PC-3 (cell line): Measurements from ENCODE around the gene RNF138. TPM values are rescaled to one million over a fixed set of nuclear protein-coding genes. Genes with fewer than 3 reads are reported as not detected.
A peak's percentile ranks its signal among the peaks of the same experiment; 100 is the strongest.

Experiments used
- ATAC-seq: fragments of 200-7000 bp; cut with Tn5 transposase; 2 replicates; pipeline ENCODE4 v1.9.1; 2020; ENCODE audit warnings: mild to moderate bottlenecking, moderate library complexity
- BruUV-seq: library from RNA; stranded (reverse); fragments of 400-500 nt; replicated peaks from 2 replicates; lab custom pipeline; 2021; lab: Mats Ljungman, UMichigan
- CTCF ChIA-PET: fragments of 300-600 bp; sonication (Branson Sonifier 250); formaldehyde crosslinking; loops from one replicate; lab custom pipeline; 2022; ENCODE audit warnings: antibody characterized with exemption; lab: Charles Lee
- POLR2A ChIA-PET: fragments of 300-600 bp; sonication (Branson Sonifier 250); formaldehyde crosslinking; loops from one replicate; lab custom pipeline; 2022; ENCODE audit warnings: antibody characterized with exemption; ENCODE audit not compliant: unreplicated experiment; lab: Charles Lee
- DNase-seq: peaks from one replicate; pipeline ENCODE4 v3.0.0-alpha.2; 2015
- H2AFZ ChIP-seq: fragments of 300-600 bp; sonication (generic); 2 replicates; pipeline ENCODE4 v1.6.0; 2016; ENCODE audit warnings: antibody characterized with exemption, low read length
- H3F3A ChIP-seq: fragments of 300-600 bp; sonication (generic); one replicate; pipeline ENCODE4 v1.6.0; 2017; ENCODE audit warnings: antibody characterized with exemption, low read length, control low read depth, mild to moderate bottlenecking; ENCODE audit not compliant: unreplicated experiment
- H3K27ac ChIP-seq: fragments of 300-600 bp; sonication (generic); 2 replicates; pipeline ENCODE4 v1.5.1; 2016; ENCODE audit warnings: mild to moderate bottlenecking, low read length
- H3K27me3 ChIP-seq: fragments of 300-600 bp; sonication (generic); 2 replicates; pipeline ENCODE4 v1.6.1; 2016; ENCODE audit warnings: low read length, mixed read lengths
- H3K36me3 ChIP-seq: fragments of 300-600 bp; sonication (generic); 2 replicates; pipeline ENCODE4 v1.6.1; 2016; ENCODE audit warnings: low read depth, mixed run types, low read length, mixed read lengths
- H3K4me1 ChIP-seq: fragments of 300-600 bp; sonication (generic); 2 replicates; pipeline ENCODE4 v1.5.1; 2016; ENCODE audit warnings: low read length; ENCODE audit not compliant: insufficient read depth
- H3K4me2 ChIP-seq: fragments of 300-600 bp; sonication (generic); 2 replicates; pipeline ENCODE4 v1.6.0; 2016; ENCODE audit warnings: low read length
- H3K4me3 ChIP-seq: fragments of 300-600 bp; sonication (generic); 2 replicates; pipeline ENCODE4 v1.5.1; 2016; ENCODE audit warnings: mild to moderate bottlenecking, low read length, mixed read lengths
- H3K79me2 ChIP-seq: fragments of 300-600 bp; sonication (generic); 2 replicates; pipeline ENCODE4 v1.6.1; 2017; ENCODE audit warnings: low read length, mixed read lengths
- H3K9ac ChIP-seq: fragments of 300-600 bp; sonication (generic); 2 replicates; pipeline ENCODE4 v1.6.0; 2016; ENCODE audit warnings: mild to moderate bottlenecking, low read length
- H3K9me2 ChIP-seq: fragments of 300-600 bp; sonication (generic); replicated peaks from 2 replicates; pipeline ENCODE4 v1.6.1; 2016; ENCODE audit warnings: mixed run types, low read length, mixed read lengths
- H3K9me3 ChIP-seq: fragments of 300-600 bp; sonication (generic); 2 replicates; pipeline ENCODE4 v1.6.1; 2016; ENCODE audit warnings: low read length, mixed read lengths
- H4K20me1 ChIP-seq: fragments of 300-600 bp; sonication (generic); 2 replicates; pipeline ENCODE4 v1.6.1; 2016; ENCODE audit warnings: low read length, mixed read lengths
- EZH2 ChIP-seq: fragments of 300-600 bp; sonication (generic); IDR thresholded peaks from one replicate; pipeline ENCODE4 v1.6.1; 2017; ENCODE audit warnings: antibody characterized with exemption, mild to moderate bottlenecking, low read length; ENCODE audit not compliant: unreplicated experiment
- EZH2phosphoT487 ChIP-seq: fragments of 300-600 bp; sonication (generic); IDR thresholded peaks from 2 replicates; pipeline ENCODE4 v1.6.1; 2018; ENCODE audit warnings: mild to moderate bottlenecking, antibody characterized with exemption, low read length, borderline replicate concordance
- intact Hi-C: fragments of 100-400 bp; cut with micrococcal nuclease; formaldehyde crosslinking; loops from 2 replicates; pipeline ENCODE4 v1.9.0; 2023
- total RNA-seq: library from RNA; depleted of rRNA; stranded (reverse); fragments of >200 nt; gene quantifications from 2 replicates; pipeline ENCODE4 v1.2.3, GENCODE V29; 2014
- TF ChIP-seq, protein P1 (sequence below): fragments of 300-600 bp; sonication (generic); conservative IDR thresholded peaks from 2 replicates; pipeline ENCODE4 v1.5.1; 2017; ENCODE audit warnings: antibody characterized with exemption, low read depth, mild to moderate bottlenecking, low read length

Gene RNF138
- total RNA-seq, 1 experiment from 2014 or later, result 15.3 TPM

- H3K79me2 ChIP-seq, result no peaks in the 10 kb centered on the region
- ChIA-PET CTCF (no interaction called here), POLR2A (no interaction called here)
- intact Hi-C loops, result no loop called here
- no peak for DNase-seq
- H2AFZ ChIP-seq, result no peak overlapping the region
- no peak overlapping the region for H3K4me2 ChIP-seq
- no peaks in the 10 kb centered on the region for H3K27me3 ChIP-seq
- no peak for ATAC-seq
- H3K36me3 ChIP-seq, result no peaks in the 10 kb centered on the region
- no peaks in the 10 kb centered on the region for H4K20me1 ChIP-seq
- no peaks in the 10 kb centered on the region for H3K9me3 ChIP-seq
- no peaks in the 10 kb centered on the region for H3K4me1 ChIP-seq
- no TSS peak for BruUV-seq
- TF ChIP-seq, protein P1, sequence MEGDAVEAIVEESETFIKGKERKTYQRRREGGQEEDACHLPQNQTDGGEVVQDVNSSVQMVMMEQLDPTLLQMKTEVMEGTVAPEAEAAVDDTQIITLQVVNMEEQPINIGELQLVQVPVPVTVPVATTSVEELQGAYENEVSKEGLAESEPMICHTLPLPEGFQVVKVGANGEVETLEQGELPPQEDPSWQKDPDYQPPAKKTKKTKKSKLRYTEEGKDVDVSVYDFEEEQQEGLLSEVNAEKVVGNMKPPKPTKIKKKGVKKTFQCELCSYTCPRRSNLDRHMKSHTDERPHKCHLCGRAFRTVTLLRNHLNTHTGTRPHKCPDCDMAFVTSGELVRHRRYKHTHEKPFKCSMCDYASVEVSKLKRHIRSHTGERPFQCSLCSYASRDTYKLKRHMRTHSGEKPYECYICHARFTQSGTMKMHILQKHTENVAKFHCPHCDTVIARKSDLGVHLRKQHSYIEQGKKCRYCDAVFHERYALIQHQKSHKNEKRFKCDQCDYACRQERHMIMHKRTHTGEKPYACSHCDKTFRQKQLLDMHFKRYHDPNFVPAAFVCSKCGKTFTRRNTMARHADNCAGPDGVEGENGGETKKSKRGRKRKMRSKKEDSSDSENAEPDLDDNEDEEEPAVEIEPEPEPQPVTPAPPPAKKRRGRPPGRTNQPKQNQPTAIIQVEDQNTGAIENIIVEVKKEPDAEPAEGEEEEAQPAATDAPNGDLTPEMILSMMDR, result no peak
- TF ChIP-seq EZH2phosphoT487 (no peak), EZH2 (no peak)
- H3K9me2 ChIP-seq, result no peaks in the 10 kb centered on the region
- no peak overlapping the region for H3K4me3 ChIP-seq
- H3F3A ChIP-seq, result no peaks in the 10 kb centered on the region
- no peak overlapping the region for H3K9ac ChIP-seq
- no peak overlapping the region for H3K27ac ChIP-seq
These were observed 43.1 kb upstream of the RNF138 start for GRCh38 chr18:32048507-32049091.

DNA sequence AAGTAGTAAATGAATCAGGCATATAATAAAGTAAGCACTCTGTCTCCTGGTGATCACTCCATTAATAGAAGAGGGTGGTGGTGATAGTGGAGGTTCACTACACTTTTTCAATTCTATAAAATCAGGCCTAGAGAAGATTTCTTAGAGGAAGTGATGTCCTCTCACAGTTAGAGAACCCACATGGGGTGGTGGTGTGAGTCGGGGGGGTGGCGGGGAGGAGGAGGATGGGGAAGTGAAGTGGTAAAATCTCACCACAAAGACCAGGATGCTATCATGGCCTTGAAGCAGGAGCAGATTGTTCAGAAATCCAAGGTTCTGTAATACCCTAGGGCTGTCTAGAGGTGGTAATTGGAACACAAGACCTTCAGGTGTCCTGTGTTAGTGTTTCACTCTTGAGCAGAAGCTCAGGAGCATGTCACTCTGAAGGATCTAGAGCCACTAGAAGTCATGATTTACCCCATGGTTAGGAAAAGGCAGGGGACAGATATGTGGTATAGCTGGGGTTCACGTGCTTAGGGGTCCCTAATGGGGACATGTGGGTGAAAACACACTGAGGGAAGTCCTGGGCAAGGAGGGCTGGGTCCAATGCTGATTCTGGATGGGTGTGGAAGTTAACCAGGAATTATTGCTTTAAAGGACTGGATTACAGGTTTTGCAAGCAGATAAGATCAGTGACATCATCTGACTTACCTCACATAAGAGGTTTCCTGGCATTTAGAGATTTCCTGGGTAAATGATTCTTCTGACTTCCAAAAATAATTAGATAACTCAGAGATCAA lies 42.1 kb upstream of the RNF138 start:
- Histone ChIP-seq H3K9me3 (no peaks in the 10 kb centered on the region), H3K79me2 (no peaks in the 10 kb centered on the region), H3K27ac (no peak overlapping the region), H3K27me3 (no peaks in the 10 kb centered on the region), H3K9ac (no peak overlapping the region), H3F3A (no peaks in the 10 kb centered on the region), H3K4me1 (no peaks in the 10 kb centered on the region), H4K20me1 (no peaks in the 10 kb centered on the region), H3K4me3 (no peak overlapping the region), H2AFZ (no peak overlapping the region), H3K4me2 (no peak overlapping the region), H3K9me2 (no peaks in the 10 kb centered on the region), H3K36me3 (no peaks in the 10 kb centered on the region)
- ChIA-PET POLR2A (no interaction called here), CTCF (no interaction called here)
- ATAC-seq, result no peak
- no TSS peak for BruUV-seq
- TF ChIP-seq EZH2 (no peak), EZH2phosphoT487 (no peak)
- DNase-seq, result peak; percentile 37
- intact Hi-C loops, result no loop called here

GRCh38 chr18:32056613-32057358 lies 34.9 kb upstream of the RNF138 start:
- Histone ChIP-seq H3K4me2 (no peak overlapping the region), H3F3A (no peaks in the 10 kb centered on the region), H3K36me3 (no peaks in the 10 kb centered on the region), H3K4me3 (no peak overlapping the region), H3K27me3 (no peaks in the 10 kb centered on the region), H3K79me2 (no peaks in the 10 kb centered on the region), H3K9me3 (no peaks in the 10 kb centered on the region), H3K9ac (no peak overlapping the region), H3K9me2 (no peaks in the 10 kb centered on the region), H4K20me1 (no peaks in the 10 kb centered on the region), H3K4me1 (no peaks in the 10 kb centered on the region), H2AFZ (no peak overlapping the region), H3K27ac (no peak overlapping the region)
- intact Hi-C loops, result no loop called here
- TF ChIP-seq EZH2, result no peak
- BruUV-seq, result no TSS peak
- ChIA-PET POLR2A (no interaction called here), CTCF (no interaction called here)
- DNase-seq (no peak), ATAC-seq (no peak)
